GDM1 (cell line): ENCODE measurements around the gene ELAVL1.
"Not testable (repeated sequence)": the region's sequence is repeated elsewhere in the genome, so short reads cannot be mapped to it uniquely, and the experiment has no call there.

Source experiments
- DNase-seq: peaks from one replicate; lab custom pipeline; 2025; lab: John Stamatoyannopoulos, UW

ELAVL1 gene

GRCh38 chr19:8005534-8006256 lies at the start of gene ELAVL1:
ELAVL1 (minus strand) TSS chr19:8005641; CDS start chr19:7991815, 13,826 bp downstream.
- DNase-seq, result peak; percentile 89

- DNase-seq, result no peak
These were observed 48.7 kb upstream of the ELAVL1 start for GRCh38 chr19:8054169-8054568.

GRCh38 chr19:8052464-8052859 lies 47.0 kb upstream of the ELAVL1 start, which contains the start of gene CCL25:
CCL25 (plus strand) TSS chr19:8052760; CDS start chr19:8053050, 290 bp downstream.
- no peak for DNase-seq

GRCh38 chr19:8050274-8051096 lies 45.0 kb upstream of the ELAVL1 start:
- peak; percentile 94 for DNase-seq

GRCh38 chr19:8046569-8047165 lies 41.2 kb upstream of the ELAVL1 start:
- no peak for DNase-seq

GRCh38 chr19:8045872-8046568 lies 40.6 kb upstream of the ELAVL1 start:
- no peak for DNase-seq

- no peak for DNase-seq
These were observed 38.6 kb upstream of the ELAVL1 start for GRCh38 chr19:8044018-8044417.

GRCh38 chr19:8042900-8043299 lies 37.5 kb upstream of the ELAVL1 start:
- no peak for DNase-seq

- DNase-seq, result no peak
These were observed 36.1 kb upstream of the ELAVL1 start for GRCh38 chr19:8041531-8041931.

- no peak for DNase-seq
These were observed 33.8 kb upstream of the ELAVL1 start for GRCh38 chr19:8039231-8039630.

- no peak for DNase-seq
These were observed 33.4 kb upstream of the ELAVL1 start for GRCh38 chr19:8038815-8039214.

- DNase-seq, result no peak
These were observed 31.1 kb upstream of the ELAVL1 start for GRCh38 chr19:8036434-8037099.

- DNase-seq, result no peak
These were observed 28.7 kb upstream of the ELAVL1 start for GRCh38 chr19:8034178-8034525.

- not testable (repeated sequence) for DNase-seq
These were observed 28.1 kb upstream of the ELAVL1 start for GRCh38 chr19:8033287-8034177.

- DNase-seq, result no peak
These were observed 25.5 kb upstream of the ELAVL1 start for GRCh38 chr19:8030960-8031359.

GRCh38 chr19:8028951-8029491 lies 23.6 kb upstream of the ELAVL1 start:
- DNase-seq, result no peak

GRCh38 chr19:8025316-8025715 lies 19.9 kb upstream of the ELAVL1 start:
- no peak for DNase-seq

- not testable (repeated sequence) for DNase-seq
These were observed 18.8 kb upstream of the ELAVL1 start for GRCh38 chr19:8024256-8024655.

GRCh38 chr19:8023371-8023770 lies 17.9 kb upstream of the ELAVL1 start:
- no peak for DNase-seq

GRCh38 chr19:8022275-8022674 lies 16.8 kb upstream of the ELAVL1 start:
- DNase-seq, result no peak
